Ramos (cell line): ENCODE data around the gene ANKRD44.

ENCODE experiments used
- in situ Hi-C: fragments of 300-500 bp; cut with MboI; formaldehyde crosslinking; loops from one replicate; pipeline ENCODE4 v1.14.3; 2022; ENCODE audit warnings: low sequenced_read_pairs; ENCODE audit not compliant: unreplicated experiment

Gene ANKRD44

GRCh38 chr2:197195518-197195917 lies 115.1 kb downstream of the ANKRD44 start:
- in situ Hi-C loops = no loop called here

- in situ Hi-C loops = loop anchor here (5.0 kb wide), 1 partner anchor 120 kb away; the partner anchor contains the start of gene ANKRD44
Observed at GRCh38 chr2:197191940-197192322, 118.6 kb downstream of the ANKRD44 start.

- in situ Hi-C loops = loop anchor here (5.0 kb wide), 1 partner anchor 121 kb away; the partner anchor contains the start of gene ANKRD44
Observed at GRCh38 chr2:197191177-197191939, 119.2 kb downstream of the ANKRD44 start.

- in situ Hi-C loops = loop anchor here (5.0 kb wide), 1 partner anchor 122 kb away; the partner anchor contains the start of gene ANKRD44
Observed at GRCh38 chr2:197190100-197190432, 120.5 kb downstream of the ANKRD44 start.

- in situ Hi-C loops = loop anchor here (5.0 to 10.0 kb wide), 2 partner anchors 123 to 185 kb away; partner anchors contain the start of gene ANKRD44
Observed at GRCh38 chr2:197189426-197190099, 121.0 kb downstream of the ANKRD44 start.

GRCh38 chr2:197185676-197186075 lies 124.9 kb downstream of the ANKRD44 start:
- in situ Hi-C loops = loop anchor here (10.0 kb wide), 1 partner anchor 189 kb away; no protein-coding TSS in a partner anchor

GRCh38 chr2:197184959-197185586 lies 125.5 kb downstream of the ANKRD44 start:
- in situ Hi-C loops = loop anchor here (10.0 kb wide), 1 partner anchor 190 kb away; no protein-coding TSS in a partner anchor

GRCh38 chr2:197183355-197183754 lies 127.2 kb downstream of the ANKRD44 start:
- in situ Hi-C loops = loop anchor here (10.0 kb wide), 1 partner anchor 191 kb away; no protein-coding TSS in a partner anchor

- in situ Hi-C loops = loop anchor here (10.0 kb wide), 1 partner anchor 192 kb away; no protein-coding TSS in a partner anchor
Observed at GRCh38 chr2:197182668-197183067, 127.9 kb downstream of the ANKRD44 start.

- in situ Hi-C loops = loop anchor here (10.0 kb wide), 1 partner anchor 193 kb away; no protein-coding TSS in a partner anchor
Observed at GRCh38 chr2:197181491-197181890, 129.1 kb downstream of the ANKRD44 start.

- in situ Hi-C loops = loop anchor here (10.0 kb wide), 1 partner anchor 195 kb away; no protein-coding TSS in a partner anchor
Observed at GRCh38 chr2:197179744-197180498, 130.7 kb downstream of the ANKRD44 start.

GRCh38 chr2:197176522-197176921 lies 134.1 kb downstream of the ANKRD44 start:
- in situ Hi-C loops = no loop called here

GRCh38 chr2:197174539-197175094 lies 136.0 kb downstream of the ANKRD44 start:
- in situ Hi-C loops = loop anchor here (5.0 kb wide), 1 partner anchor 62 kb away; no protein-coding TSS in a partner anchor

GRCh38 chr2:197171582-197171981 lies 139.0 kb downstream of the ANKRD44 start:
- in situ Hi-C loops = loop anchor here (5.0 kb wide), 1 partner anchor 59 kb away; no protein-coding TSS in a partner anchor

- in situ Hi-C loops = loop anchor here (5.0 kb wide), 1 partner anchor 58 kb away; no protein-coding TSS in a partner anchor
Observed at GRCh38 chr2:197170208-197170607, 140.4 kb downstream of the ANKRD44 start.

GRCh38 chr2:197168705-197169104 lies 141.9 kb downstream of the ANKRD44 start:
- in situ Hi-C loops = no loop called here

GRCh38 chr2:197167608-197168314 lies 142.8 kb downstream of the ANKRD44 start:
- in situ Hi-C loops = no loop called here

GRCh38 chr2:197165020-197165419 lies 145.6 kb downstream of the ANKRD44 start:
- in situ Hi-C loops = no loop called here
